Embryonic facial prominence (tissue), 1 donor: ENCODE measurements around the gene FGD5.

Experiments used
- DNase-seq: peaks from one replicate; pipeline ENCODE4 v3.0.0-alpha.2; 2016; ENCODE audit errors: extremely low spot score

FGD5 gene

DNA sequence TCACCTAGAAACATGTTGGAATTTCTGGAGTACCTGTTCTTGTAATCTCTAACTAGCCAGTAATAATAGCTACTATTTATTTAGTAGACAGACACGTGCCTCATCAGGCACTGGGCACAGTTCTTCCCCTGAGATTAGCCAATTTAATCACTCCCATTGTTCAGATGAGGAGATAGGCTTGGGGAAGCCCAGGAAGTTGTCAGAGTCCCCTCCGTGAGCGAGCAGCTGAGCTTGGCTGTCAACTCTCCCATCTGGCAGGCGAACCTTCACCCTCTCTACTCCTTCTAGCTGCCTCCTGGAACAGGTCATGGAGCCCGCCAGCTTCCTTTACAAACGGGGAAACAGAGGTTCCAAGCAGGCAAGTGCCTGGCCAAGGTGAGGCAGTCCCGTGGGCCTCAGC, 31.1 kb upstream of the FGD5 start:
- no peak for DNase-seq

DNA sequence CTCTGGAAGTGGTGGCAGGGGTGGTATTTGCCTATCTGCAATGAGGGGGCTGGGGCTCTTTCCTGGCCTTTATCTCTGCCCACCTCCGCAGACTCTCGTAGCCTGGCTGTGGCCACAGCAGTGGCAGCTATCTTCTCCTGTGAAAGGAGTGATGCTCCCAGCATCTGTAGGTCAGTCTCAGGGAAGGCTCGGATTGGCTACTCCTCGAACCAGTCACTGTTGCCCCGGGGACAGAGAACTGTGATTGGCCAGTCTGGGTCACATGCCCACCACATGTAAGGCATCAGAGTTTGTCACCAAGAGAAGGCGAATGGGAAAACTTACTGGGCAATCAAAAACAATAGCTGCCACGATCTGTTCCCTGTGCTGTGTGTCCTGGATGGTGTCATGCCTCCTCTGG, 30.1 kb upstream of the FGD5 start:
- DNase-seq, result no peak

DNA sequence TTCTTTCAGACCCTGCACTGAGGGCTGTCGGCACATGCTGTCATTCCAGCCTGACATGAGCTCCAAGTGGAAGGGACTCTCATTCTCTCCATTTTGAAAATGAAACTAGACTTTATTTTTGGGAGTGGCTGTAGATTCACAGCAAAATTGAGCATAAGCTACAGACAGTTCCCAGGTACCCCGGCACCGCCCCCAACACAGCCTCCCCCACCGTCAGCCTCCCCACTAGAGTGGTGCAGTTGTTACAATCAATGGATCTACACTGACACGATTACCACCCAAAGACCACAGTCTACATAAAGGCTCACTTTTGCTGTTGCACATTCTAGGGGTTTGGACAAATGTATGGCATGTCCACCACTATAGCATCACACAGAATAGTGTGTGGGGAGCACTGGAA, 29.5 kb upstream of the FGD5 start:
- no peak for DNase-seq

DNA sequence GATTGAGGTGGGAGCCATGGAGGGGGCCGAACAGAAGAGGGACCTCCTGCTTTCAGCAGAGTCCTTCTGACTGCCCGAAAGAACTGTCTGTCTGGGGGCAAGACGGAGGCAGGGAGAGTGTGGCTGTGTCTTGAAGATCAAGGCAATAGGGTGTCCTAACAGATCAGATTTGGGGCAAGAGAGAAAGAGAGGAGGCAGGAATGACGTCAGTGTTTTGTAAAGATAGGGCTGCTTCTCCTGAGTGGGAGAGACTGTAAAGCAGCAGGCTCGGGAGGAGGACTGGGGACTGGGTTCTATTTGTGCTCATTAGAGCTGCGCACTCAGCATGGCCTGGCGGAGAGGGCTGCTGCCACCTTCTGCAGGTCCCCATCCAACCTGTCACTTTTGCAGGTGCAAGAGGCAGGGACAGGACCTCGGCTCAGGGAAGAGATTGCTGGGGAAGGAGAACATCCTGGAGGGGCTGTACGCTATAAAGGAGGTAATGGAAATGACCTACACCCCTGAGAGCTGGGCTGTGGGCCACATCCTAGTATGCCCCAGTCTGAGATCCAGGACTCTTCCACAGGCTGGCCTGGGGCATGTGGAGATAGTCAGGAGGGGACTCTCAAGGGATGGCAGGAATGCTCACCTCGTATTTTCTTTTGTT, 29.0 kb upstream of the FGD5 start:
- DNase-seq, result no peak

DNA sequence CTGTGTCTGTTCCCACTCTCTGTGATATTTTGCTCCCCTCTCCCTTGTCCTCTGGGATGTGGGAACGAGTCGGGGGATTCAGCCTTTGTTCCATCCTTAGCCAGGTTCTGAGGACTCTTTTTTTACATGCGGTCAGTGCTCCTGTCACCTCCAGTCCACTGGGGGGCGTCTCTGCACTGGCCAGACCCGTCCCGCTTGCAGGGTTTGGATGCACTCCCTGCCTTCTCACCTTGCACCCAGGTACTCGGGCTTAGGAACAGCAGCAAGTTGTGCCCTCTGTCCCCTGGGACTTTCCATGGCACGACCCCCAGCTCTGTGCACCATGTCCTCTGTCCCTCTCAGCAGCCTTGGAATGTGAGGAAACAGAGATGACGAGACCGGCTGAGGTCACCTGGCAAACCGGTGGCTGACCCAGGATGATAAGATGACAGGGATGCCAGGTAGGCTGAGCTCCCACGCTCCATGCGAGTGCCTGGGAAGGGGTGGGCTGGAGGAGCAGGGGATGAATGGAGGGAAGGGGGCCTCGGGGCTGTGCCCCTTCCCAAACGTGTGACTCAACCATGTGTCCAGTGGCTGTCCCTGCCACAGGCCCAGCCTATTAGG, 27.3 kb upstream of the FGD5 start:
- DNase-seq, result no peak

DNA sequence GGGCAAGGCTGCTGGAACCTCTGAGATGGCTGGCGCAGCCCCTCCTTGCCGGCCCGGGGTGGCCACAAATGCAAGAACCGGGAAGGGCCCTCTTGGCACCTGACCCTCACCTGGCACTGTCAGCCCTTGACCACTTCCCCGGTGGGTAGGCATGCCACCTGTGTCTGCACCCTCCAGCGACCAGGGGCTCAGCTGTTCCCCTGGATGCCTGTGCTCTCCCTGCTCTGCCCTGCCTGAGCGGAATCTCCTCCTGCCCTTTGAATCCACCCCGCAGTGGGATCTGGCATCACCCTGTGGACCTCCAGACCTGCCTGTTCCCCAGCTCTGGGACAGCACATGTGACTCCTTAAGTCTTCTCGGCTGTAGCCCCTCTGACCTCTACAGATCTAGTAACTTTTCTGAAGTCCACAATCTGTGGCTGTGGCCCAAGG, 26.1 kb upstream of the FGD5 start:
- no peak for DNase-seq

DNA sequence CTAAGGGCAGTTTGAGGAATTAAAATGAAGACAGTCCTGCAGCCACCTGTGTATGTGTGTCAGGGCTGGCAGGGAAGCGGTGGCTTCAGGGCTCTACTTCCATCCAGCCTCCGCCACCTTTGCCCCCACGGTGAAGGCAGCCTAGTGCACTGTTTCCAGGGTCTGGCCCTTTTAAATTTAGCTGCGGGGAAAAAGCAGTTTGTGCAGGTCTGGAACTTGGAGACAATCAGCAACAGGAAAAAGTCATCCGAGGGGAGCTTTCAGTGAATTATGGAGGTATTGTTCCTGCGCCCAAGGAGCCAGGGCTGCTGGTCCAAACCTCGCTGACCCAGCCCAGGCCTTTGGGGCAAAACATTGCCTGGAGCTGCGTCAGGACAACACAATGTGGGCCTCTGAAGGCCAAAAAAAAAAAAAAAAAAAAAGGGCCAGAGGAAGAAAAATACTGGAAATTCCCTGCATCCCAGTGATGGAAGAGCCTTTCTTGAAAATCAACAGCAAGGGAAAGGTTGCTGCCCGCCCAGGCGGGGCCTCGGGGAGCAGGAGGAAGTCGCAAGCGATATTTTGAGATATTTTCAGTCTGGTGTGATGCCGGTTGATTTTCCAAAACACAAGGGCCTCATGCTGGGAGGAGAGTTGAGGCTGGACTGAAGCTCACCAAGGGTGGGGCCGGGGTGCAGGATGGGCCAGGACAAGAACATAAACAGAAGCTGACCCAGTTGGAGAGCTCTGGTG, 25.5 kb upstream of the FGD5 start:
- DNase-seq, result no peak

DNA sequence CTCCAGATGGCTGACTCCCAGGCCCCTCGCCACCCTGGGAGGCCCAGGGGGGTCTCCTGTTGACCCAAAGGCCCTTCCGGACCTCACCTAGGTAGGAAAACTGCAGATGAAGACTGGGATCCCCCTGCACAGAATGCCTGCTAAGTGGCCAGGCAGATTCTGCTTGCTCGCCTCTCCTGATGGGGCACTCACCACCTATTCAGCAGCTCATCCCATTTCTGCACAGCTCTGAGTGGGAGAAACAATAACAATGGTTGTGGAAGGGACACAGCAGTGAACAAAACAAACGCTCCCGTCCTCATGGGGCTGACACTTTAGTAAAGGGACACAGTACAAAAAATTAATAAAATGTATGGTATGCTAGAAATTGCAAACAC, 24.9 kb upstream of the FGD5 start:
- no peak for DNase-seq

DNA sequence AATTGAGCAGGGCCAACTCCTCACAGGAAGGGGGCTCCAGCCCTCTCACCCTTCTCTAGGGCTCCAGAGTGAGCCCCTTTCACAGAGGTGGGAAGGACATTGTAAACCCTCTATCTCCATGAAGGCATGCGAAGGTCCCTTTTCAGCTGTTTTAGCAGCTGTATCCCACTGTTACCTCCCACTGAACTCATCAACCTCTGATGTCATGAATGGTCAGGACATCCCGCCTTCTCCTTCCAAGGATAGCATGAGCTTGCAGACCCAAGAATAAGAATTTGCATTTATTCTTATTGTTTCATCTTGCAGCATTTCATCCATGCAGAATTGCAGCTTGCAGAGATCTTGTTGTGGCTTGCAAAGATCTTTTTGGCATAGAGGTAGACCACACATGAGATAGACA, 24.3 kb upstream of the FGD5 start:
- no peak for DNase-seq

DNA sequence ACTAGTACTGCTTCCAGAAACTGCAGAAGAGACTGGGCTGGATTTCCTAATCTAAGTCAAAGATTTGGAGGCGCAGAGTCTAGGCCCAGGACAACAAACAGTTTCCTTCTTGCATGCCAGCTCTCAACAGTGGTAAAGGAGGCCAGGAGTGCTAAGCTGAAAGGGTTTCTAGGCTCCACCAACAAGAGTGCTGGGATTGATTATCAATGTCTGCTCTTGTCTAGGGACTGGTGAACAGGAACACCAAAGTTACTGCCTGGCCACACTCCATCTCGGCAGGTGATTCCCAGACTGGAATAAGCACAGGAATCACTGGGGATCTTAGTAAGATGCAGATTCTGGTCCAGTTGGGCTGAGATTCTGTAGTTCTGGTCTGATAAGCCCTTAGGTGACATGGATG, 22.8 kb upstream of the FGD5 start:
- no peak for DNase-seq

DNA sequence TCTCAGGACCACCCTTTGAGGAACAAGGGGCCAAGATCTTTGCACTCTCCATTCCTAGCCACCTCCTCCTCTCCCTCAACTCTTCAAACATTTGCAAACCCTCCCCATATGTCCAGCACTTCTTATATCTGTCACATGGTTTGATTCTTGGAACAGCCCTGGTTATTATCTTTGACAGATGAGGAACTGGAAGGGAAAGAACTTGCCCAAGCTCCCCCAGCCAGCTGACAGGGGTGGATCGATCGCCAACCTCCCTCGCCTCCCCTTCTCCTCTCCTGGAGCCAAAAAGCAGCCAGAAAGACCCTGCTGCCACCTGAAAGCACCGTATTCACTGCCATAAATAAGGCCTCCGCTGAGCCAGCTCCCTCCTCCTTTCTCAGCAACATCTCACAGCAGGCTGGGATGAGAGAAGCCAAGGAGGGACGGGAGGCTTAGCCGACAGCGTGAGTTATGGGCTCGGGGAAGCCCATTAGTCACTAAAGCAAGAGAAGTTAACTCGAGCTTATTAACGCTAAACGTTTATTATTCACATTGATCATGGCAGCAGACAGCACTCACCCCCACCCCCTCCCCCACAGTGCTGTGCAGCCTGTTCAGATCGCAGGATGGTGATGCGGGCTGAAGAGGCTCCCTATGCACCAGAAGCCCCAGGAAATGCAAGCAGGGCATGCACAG, 22.2 kb upstream of the FGD5 start:
- no peak for DNase-seq

DNA sequence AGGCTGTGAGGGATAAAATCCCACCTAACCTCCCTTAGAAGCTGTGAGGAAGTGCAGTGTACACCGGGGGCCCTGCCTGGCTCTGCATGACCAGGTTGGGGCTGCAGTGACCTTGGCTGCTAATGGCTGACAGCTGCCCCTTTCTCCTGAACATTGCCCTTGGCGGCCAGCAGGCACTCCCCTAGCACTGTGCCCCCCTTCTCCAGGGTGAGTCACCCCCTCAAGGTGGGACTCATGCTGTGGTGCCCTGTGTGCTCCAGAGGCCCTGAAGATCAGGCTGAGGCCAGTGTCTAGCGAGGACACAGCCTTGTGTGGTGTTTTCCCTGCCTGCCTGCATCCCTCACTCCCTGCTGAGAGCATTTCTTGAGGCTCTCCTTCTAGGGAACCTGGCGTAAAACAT, 21.0 kb upstream of the FGD5 start:
- DNase-seq, result no peak

DNA sequence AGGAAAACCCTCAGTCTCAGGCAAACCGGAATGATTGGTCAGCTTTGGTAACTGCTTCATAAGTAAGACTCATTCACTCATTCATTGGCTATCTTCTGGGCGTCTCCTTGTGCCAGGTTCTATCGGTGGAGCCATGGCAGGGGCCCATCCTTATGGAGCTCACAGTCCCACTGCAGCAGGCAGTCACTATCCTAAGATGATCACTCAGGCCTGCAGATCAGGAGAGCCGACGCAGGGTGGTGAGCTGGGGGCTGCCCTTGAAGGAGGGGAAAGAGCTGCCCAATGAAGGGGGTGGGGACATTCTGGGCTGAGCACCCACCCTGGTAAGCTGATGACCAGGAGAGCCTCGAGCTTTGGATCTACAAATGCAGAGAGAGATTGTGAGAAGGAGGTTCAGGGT, 20.5 kb upstream of the FGD5 start:
- DNase-seq, result no peak

DNA sequence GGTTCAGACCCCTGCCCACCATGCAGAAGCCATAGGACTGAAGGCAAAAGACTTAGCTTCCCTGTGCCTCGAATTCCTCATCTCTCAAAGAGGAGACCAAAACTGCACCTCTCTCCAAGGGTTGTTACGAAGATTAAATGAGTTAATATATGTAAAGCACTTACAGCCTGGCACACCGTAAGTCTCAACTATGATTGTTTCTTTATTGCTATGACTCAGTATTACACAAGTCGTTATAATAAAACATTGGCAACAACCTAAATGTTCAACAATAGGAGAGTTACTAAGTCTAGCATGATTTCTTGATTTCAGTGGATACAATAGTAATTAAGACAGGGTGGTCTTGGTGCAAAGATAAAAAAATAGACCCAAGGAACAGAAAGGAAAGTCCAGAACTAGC, 19.6 kb upstream of the FGD5 start:
- DNase-seq, result no peak

DNA sequence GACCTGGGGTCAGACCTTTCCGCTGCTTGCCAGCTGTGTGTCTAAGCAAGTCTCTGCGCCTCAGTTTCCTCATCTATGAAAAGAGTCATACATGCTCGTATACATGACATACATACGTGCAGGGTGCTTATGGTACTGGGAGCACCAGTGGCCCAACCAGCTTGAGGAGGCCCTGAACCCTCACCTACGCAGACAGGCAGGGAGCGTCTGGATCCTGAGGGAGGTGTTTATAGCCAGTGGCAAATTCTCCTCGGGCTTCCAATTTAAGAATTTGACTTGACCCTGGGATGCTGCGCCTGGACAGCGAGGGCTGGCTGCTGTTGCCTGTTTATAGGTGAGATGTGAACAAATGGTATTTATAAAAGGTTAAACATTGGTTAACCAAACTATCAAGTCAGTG, 17.7 kb upstream of the FGD5 start:
- no peak for DNase-seq

DNA sequence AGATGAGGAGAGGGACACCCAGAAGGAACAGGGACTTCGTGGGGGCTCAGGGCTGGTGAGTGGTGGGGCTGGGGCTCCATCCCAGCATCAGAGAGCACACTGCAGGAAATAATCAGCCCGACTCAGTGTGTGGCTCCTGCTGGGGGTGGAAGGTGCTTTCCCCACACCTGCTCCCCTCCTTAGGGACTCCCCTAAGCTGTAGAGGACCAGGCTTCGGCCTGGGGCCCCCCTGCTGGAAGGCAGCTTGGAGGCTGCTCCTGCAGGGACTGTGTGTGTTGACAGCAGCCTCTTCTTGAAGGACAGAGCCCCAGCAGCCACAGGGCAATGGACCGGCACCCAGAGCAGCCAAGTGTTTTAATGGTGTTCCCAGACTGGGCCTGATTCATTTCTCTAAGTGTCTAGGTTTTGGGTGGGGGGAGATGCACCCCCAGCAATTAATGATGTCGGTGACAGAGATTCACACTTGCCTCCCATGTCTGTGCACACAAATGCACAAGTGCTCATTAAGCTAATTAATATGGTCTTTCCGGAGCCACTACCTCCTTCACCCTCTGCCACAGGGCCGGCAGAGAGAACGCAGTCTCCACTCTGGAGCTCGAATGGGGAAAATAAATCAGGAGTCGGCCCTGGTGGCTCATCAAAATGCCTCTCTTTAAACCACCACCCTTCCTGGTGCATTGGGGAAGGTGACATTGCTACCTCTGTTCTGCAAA, 16.9 kb upstream of the FGD5 start:
- DNase-seq, result no peak

DNA sequence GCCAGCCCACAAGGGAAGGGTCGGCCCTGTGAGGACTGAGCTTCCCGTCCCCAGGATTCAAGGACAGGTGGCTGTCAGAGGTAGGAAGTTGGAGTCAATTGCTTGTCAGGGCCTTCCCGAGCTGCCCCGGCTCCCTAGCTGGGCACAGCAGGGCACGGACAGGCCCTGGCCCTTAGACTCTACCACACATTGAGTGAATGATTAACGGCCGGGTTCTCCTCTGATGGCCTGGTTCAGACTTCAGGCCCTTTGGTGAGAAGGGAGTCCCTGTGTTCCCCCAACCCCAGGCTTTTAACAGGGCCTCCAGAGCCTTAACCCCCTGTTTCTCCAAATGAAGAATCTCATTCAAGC, 16.4 kb upstream of the FGD5 start:
- no peak for DNase-seq

DNA sequence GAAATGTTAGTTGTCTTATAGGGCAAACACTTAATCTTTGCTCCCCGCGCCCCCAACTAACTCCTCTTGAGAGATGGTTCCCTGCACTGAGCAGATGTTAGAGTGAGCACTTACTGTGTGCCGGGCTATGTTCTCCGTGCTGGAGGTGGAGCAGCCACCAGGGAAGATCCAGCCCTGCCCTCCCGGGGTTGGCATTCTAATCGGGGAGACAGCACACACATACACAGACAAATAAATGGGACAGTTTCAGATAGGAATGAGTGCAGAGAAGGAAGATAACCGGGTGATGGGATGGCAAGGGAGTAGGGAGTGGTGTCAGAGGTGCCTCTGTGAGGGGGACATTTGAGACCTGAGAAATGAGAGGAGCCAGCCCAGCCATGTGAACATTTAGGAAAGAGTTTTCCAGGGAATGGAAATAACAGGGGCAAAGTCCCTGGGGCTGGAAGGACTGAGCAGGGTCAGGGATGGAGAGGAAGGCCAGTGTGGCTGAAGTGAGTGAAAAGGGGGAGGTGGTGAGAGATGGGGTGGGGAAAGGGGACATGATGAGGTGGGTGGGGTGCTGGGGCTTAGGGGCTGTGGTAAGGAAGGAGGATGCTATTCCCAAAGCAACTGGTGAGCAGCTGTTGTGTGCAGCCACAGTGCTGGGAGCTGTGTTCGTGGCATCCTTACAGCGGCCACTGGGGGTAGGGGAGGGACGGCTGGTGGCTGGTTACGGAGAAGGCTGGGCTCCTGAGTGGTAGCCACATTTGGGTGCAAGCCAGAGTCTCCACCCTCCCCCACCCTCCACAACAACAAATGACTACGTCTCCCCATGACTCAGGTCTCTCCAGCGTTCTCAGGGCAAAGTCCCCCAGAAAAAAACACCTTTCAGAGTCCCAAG, 15.4 kb upstream of the FGD5 start:
- DNase-seq, result no peak

DNA sequence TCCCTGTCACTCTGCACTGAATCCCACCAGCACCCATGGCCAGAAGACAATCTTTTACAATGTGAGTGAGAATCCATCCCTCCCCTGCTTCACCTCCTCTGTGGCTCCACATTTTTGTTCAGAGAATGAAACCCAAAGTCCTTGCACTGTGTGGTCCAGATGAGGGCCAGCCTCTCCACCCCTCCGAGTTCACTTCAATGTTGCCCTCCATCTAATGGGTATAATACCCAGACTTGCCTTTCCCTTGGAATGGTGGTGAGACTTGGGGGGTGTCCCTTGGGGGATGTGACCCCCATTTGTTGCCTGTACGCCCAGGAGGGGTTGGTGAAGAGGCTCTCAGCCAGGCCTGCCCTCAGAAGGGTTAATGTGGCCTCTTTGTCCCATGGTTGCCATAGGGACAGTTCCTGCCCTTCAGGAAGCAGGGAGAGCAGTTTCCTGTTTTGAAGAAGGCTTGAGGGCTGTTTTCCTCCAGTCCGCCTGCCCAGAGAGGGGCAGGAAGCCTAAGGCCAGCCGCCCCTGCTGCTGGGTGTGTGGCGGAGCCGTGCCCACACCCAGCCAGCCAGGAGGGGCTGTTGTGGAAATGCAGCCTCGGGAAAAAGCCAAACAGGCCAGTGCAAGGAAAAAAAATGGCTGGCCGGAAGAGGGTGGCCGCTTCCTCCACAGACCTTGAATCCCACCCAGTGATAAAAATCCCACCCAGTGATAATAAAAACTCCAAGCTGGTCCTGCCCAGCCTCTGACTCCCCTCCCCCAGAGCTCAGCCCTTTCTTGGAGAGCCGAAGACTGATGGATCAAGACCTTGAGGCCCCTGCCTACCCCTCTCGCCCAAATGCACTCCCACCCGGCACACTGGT, 14.6 kb upstream of the FGD5 start:
- DNase-seq, result no peak
